ENCODE data around the gene IQCH.

The IQCH gene

DNA sequence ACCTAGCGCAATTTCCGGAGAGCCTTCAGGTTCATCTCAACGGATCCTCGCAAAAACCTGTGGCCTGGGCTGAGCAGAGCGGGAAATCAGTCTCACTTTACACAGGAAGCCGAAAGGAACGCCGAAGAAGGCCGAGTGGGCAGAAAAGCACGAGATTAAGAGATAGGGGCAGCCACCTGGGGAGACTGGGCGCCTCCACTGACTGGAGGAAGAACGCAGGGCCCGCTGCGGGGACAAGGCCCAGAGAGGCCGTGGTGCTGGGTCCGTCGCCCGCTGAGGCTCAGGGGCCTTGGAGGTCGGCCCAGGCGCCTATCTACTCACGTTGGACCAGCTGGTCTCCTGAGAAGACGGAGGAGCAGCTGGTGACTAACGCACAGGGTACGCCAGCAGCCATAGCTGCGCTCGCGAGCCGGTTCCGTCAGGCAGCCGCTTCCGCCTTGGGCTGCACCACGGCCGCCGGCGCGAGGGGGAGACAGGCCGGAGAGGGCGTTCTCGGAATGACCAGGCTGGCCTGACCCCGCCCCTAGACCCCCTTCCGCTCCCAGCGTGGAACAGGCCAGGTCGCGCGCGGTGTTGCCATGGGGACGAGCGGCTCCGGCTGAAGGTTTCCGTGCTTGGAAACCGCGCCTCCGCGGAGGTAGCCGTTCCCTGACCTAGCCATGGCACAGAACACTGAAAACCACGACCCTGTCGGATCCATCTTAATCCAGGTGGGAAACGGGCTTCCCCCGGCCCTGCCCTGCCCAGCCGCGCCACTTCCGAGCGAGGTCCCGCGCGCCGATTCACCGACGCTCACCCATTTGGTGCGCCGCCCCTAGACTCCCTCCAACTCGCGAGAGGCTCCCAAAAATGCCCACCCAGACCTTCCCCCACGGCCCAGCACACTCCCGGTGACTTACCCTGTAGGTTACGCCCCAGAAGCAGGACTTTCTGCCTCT lies at the start of gene IQCH, which contains the start of gene AAGAB:
Gene IQCH, plus strand, starts transcription at position 549 of the 938 bp plus-strand sequence. Its CDS starts 111 bp downstream, at position 660.
Gene AAGAB, minus strand, starts transcription at position 424 of the 938 bp plus-strand sequence. Its CDS starts 30 bp downstream, at position 394.
- H3K27ac ChIP-seq, result peak within 1 kb of the TSS; percentile 91
- TF ChIP-seq, protein P1, sequence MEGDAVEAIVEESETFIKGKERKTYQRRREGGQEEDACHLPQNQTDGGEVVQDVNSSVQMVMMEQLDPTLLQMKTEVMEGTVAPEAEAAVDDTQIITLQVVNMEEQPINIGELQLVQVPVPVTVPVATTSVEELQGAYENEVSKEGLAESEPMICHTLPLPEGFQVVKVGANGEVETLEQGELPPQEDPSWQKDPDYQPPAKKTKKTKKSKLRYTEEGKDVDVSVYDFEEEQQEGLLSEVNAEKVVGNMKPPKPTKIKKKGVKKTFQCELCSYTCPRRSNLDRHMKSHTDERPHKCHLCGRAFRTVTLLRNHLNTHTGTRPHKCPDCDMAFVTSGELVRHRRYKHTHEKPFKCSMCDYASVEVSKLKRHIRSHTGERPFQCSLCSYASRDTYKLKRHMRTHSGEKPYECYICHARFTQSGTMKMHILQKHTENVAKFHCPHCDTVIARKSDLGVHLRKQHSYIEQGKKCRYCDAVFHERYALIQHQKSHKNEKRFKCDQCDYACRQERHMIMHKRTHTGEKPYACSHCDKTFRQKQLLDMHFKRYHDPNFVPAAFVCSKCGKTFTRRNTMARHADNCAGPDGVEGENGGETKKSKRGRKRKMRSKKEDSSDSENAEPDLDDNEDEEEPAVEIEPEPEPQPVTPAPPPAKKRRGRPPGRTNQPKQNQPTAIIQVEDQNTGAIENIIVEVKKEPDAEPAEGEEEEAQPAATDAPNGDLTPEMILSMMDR (conservative IDR thresholded peaks at IDR 0.05), result no peak

DNA sequence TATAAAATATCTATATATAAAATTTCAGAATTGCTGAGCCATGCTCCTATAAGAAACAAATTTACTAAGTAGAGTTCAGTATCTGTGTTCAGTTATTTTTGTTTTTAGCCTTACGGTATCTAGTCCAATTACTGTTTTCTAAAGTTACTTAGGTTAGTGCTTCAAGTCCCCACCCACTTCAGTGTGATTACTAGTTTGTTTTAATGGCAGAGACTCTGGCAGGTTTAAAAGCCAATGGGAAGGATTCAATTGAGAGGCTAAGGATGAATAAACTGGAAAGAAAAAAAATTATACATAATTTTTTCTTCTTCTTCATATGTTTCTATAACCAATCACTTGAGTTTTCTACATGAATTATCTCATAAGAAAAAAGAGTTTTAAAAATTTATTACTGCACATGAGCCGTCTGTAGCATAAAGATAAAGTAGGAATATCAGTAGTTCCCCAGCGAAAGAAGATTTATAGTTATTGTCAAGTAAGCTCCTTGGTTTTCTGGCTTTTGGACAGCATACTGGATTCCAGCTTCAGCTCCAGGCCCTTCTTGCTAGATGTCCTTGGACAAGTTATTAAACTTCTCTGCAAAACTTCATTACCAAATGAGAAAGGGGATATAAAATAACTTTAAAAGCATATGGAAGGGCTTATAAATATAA lies 46.9 kb upstream of the IQCH start:
- TF ChIP-seq, protein P1 (conservative IDR thresholded peaks at IDR 0.05), result no peak
- no peak overlapping the region for H3K27ac ChIP-seq

DNA sequence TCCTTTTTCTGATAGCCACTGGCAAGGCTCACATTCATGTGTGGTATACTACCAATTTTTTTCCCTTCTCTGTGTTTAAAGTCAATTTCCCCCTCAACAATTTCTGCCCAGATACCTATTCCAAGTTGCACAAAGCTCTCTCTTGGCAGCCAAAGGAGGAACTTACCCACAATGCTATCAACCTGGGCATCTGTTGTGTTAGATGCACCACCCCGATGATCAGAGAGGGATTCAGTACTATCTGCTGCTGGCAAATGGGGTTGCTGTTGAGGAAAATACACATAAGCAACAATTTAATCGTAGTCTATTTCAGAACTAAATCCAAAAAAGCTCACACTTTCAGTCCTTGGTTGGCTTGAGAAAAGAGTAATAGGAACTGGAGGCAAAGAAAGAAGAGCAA lies 46.2 kb upstream of the IQCH start:
- TF ChIP-seq, protein P1 (conservative IDR thresholded peaks at IDR 0.05), result no peak
- no peak overlapping the region for H3K27ac ChIP-seq

DNA sequence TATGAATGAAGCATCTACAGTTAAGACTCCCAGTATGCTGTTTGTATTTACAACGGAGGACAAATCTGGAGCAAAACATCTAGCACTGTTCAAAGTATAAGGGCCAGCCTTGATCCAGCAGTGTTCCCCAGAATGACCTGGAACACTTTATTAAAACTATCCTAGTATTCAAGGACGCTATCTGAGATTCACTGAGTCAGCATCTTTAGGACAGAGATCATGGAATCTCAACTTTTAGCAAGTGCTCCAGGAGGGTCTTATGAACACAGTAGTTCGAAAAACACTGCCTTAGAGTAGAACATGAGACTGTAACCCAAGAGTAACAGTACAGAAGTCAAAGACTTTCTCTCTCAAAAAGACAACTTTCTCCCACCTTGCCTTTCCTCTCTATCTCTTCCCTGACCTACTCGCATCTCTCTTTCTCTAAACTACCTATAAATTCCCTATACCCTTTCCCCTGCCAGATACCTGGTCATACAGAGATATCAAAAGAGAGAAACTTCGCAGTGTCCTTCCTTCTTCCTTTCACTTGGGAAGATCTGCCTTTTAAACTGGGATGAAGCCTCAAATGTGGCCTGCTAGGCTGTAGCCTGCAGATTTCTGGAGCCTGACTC lies 43.9 kb upstream of the IQCH start:
- no peak overlapping the region for H3K27ac ChIP-seq
- TF ChIP-seq, protein P1 (conservative IDR thresholded peaks at IDR 0.05), result no peak

DNA sequence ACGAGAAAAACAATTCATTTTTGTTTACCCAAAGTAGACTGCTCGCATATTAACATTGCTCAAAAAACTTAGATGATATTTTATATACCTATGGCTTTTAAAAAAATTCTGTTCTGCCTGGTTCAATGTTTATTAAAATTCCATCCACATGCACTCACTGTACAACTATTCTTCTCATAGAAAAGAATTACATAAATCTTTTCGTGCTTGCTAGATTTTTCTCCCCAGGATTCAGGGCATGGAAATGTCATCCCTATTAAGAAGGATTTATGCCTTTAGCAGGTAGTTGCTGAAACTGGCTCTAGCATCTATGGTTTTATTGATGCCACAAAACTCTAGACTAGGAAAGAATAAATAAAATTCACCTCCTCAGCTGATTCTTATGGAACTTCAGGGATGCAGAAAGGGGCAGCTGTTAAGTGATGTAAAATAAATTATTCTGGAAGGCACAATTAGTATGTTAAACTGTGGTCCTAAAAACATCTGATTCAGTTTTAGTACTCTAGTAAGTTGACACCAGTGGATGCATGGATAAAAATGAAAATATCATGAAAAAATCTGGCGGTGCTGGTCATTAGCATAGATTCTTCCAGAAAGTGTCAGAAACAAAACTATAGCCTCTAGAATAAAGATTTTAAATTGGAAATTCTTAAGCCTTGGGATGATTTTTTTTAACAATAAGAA lies 41.8 kb upstream of the IQCH start:
- TF ChIP-seq, protein P1 (conservative IDR thresholded peaks at IDR 0.05), result no peak
- no peak overlapping the region for H3K27ac ChIP-seq

DNA sequence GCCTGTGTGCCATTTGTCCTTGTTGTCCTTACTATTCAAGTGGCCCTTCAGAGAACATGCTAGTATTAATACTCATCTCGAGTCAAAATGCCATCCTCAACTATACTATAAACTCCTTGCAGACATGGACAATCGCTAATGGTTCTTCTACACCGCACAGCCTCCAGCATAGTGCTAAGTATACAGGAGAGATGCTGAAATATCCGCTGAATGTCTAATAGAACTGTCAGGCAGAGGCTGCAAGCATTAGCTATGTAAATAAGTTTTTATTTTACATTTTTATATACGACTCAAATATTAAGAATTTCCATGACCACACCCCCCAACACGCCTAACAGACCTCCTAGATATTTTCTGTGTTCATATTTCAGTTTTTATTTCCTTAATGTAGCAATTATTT lies 39.5 kb upstream of the IQCH start:
- H3K27ac ChIP-seq, result no peak overlapping the region
- TF ChIP-seq, protein P1 (conservative IDR thresholded peaks at IDR 0.05), result no peak
